K562 (cell line): ENCODE results near the gene PTPN11. TPM values are rescaled to one million over a fixed set of nuclear protein-coding genes. Genes with fewer than 3 reads are reported as not detected.

Experiments used
- BRF2 ChIP-seq: IDR thresholded peaks from 3 replicates; pipeline ENCODE4 v1.6.1; 2011; ENCODE audit warnings: borderline replicate concordance, mild to moderate bottlenecking; ENCODE audit not compliant: insufficient read length, insufficient read depth
- ELF1 ChIP-seq: fragments of 200-800 bp; sonication (Bioruptor generic); IDR thresholded peaks from 2 replicates; pipeline ENCODE4 v1.6.1; 2016; ENCODE audit warnings: missing genetic modification characterization, missing compliant biosample characterization
- FOSL1 ChIP-seq: fragments of 200-800 bp; sonication (Bioruptor generic); conservative IDR thresholded peaks from 2 replicates; pipeline ENCODE4 v1.6.1; 2016; ENCODE audit warnings: missing genetic modification characterization, missing compliant biosample characterization
- FOXK2 ChIP-seq, 2 experiments: fragments of 450-650 bp; IDR thresholded peaks in 1 of 2; conservative IDR thresholded peaks in 1 of 2; 2 replicates each; pipeline ENCODE4 v1.6.1; 2016; ENCODE audit warnings: low read depth in 2 of 2, mild to moderate bottlenecking in 1 of 2
- HCFC1 ChIP-seq: IDR thresholded peaks from 2 replicates; pipeline ENCODE4 v1.6.1; 2012; ENCODE audit warnings: low read depth, low read length, improper control_type of control experiment
- HINFP ChIP-seq: fragments of 450-650 bp; conservative IDR thresholded peaks from 2 replicates; pipeline ENCODE4 v1.6.1; 2016; ENCODE audit warnings: missing genetic modification characterization, low read depth, mild to moderate bottlenecking, control low read depth, missing compliant biosample characterization
- HMGXB4 ChIP-seq: sonication (generic); formaldehyde crosslinking; IDR thresholded peaks from 2 replicates; pipeline ENCODE4 v1.8.1; 2023; ENCODE audit warnings: mild to moderate bottlenecking, missing genetic modification reagents
- NR0B1 ChIP-seq: fragments of 450-650 bp; IDR thresholded peaks from one replicate; pipeline ENCODE4 v1.6.1; 2018; ENCODE audit warnings: mild to moderate bottlenecking, moderate library complexity; ENCODE audit not compliant: partially characterized antibody
- SOX6 ChIP-seq: fragments of 450-650 bp; IDR thresholded peaks from 2 replicates; pipeline ENCODE4 v1.6.1; 2014; ENCODE audit warnings: mild to moderate bottlenecking
- SRSF7 ChIP-seq: fragments of 200-400 bp; formaldehyde crosslinking; optimal IDR thresholded peaks from 2 replicates; pipeline ENCODE3; 2017; ENCODE audit warnings: mild to moderate bottlenecking, low read depth, low read length
- TAF7 ChIP-seq: fragments of 450-650 bp; IDR thresholded peaks from 2 replicates; pipeline ENCODE4 v1.6.1; 2016; ENCODE audit warnings: missing genetic modification characterization, missing compliant biosample characterization
- TRIM25 ChIP-seq: fragments of 450-650 bp; IDR thresholded peaks from 2 replicates; pipeline ENCODE4 v1.7.0; 2016; ENCODE audit warnings: borderline replicate concordance
- ZBTB9 ChIP-seq: fragments of 450-650 bp; formaldehyde crosslinking; IDR thresholded peaks from 2 replicates; pipeline ENCODE4 v1.4.0; 2020; ENCODE audit warnings: mild to moderate bottlenecking, moderate library complexity
- ZNF436 ChIP-seq: fragments of 250-450, 450-650 bp; sonication (Bioruptor Pico); formaldehyde crosslinking; IDR thresholded peaks from 2 replicates; pipeline ENCODE4 v1.7.0; 2020; ENCODE audit warnings: mild to moderate bottlenecking
- ZNF551 ChIP-seq: fragments of 250-450 bp; sonication (Bioruptor Pico); IDR thresholded peaks from 2 replicates; pipeline ENCODE4 v1.5.0; 2021; ENCODE audit warnings: mild to moderate bottlenecking, moderate library complexity
- ZNF639 ChIP-seq, 2 experiments: fragments of 200-800 bp in 1 of 2; sonication (Bioruptor generic) in 1 of 2; sonication (generic) in 1 of 2; formaldehyde crosslinking in 1 of 2; IDR thresholded peaks in 1 of 2; conservative IDR thresholded peaks in 1 of 2; 2 replicates each; pipeline versions ENCODE4 v1.5.0 to v1.6.1; 2016 to 2020; ENCODE audit warnings: missing compliant biosample characterization in 1 of 2, missing genetic modification characterization in 1 of 2, missing genetic modification reagents in 1 of 2
- ZNF79 ChIP-seq: fragments of 250-450 bp; sonication (Bioruptor Pico); IDR thresholded peaks from 2 replicates; pipeline ENCODE4 v1.4.0; 2020; ENCODE audit warnings: low read depth, mild to moderate bottlenecking, moderate library complexity
- polyA plus RNA-seq, 8 experiments: library from polyadenylated mRNA; depleted of rRNA in 4 of 8; stranded (reverse) in 5 of 8; unstranded in 3 of 8; fragments of >200 nt; fragmentation: Nextera tagmentation in 2 of 8; fragmentation: Illumina TruSeq in 1 of 8; extraction: Ambion mirVana in 2 of 8; extraction: Trizol in 1 of 8; gene quantifications; 2 replicates each; pipeline versions ENCODE4 v1.2.1 to v1.2.3, GENCODE V29; 2011 to 2014; ENCODE audit warnings: inconsistent platforms in 1 of 8, missing spikeins in 1 of 8
- total RNA-seq, 7 experiments: library from RNA; depleted of rRNA in 6 of 7; stranded (reverse); fragments of >200 nt in 6 of 7; fragmentation: Illumina TruSeq in 2 of 7; extraction: Trizol in 2 of 7; gene quantifications; 2 replicates each; pipeline versions ENCODE4 v1.2.1 to v1.2.3, GENCODE V29; 2011 to 2021; ENCODE audit warnings: low replicate concordance in 1 of 7

Gene PTPN11
- total and polyA plus RNA-seq, 9 of the 15 experiments (the other 6 are each of a cell fraction or from before 2014, with no cell fraction given) = 22.5 to 126 (median 79.7) TPM

GRCh38 chr12:112386726-112387125 lies 32.0 kb upstream of the PTPN11 start (continued):
- no peak for TF ChIP-seq HCFC1
- TF ChIP-seq ELF1 (tag) = no peak
- peak; percentile 26; the same call in 1 of the 2 replicates for TF ChIP-seq FOSL1 (tag)
- no peak for TF ChIP-seq SRSF7
- no peak for TF ChIP-seq NR0B1
- TF ChIP-seq ZNF79 (CRISPR knock-in tag) = no peak
- no peak; a peak in 1 of 4 replicates for TF ChIP-seq FOXK2 (conservative IDR thresholded peaks at IDR 0.05 in 1 of 2, IDR thresholded peaks at IDR 0.05 in 1 of 2; ENCODE audit: low read depth in 2 of 2)
- TF ChIP-seq HINFP (tag) = no peak
- no peak for TF ChIP-seq BRF2
- no peak for TF ChIP-seq HMGXB4 (CRISPR knock-in tag)
- TF ChIP-seq ZNF639 (CRISPR knock-in tag; conservative IDR thresholded peaks at IDR 0.05 in 1 of 2, IDR thresholded peaks at IDR 0.05 in 1 of 2) = no peak
- no peak for TF ChIP-seq SOX6
- TF ChIP-seq ZNF436 (CRISPR knock-in tag) = no peak
- TF ChIP-seq TAF7 (tag) = no peak
- TF ChIP-seq TRIM25 = no peak
- TF ChIP-seq ZBTB9 (CRISPR knock-in tag) = no peak
- TF ChIP-seq ZNF551 = no peak
